NCI-H345 treated with DMSO at 0.1 percent for 48 hours (cell line): ENCODE measurements around the gene TMEM126B.

Experiments
- DNase-seq: peaks from one replicate; lab custom pipeline; 2025; ENCODE audit not compliant: unreplicated experiment; lab: John Stamatoyannopoulos, UW

The TMEM126B gene

GRCh38 chr11:85682330-85683305 lies 54.2 kb downstream of the TMEM126B start:
- DNase-seq = no peak

- no peak for DNase-seq
Observed at GRCh38 chr11:85685125-85685819, 56.9 kb downstream of the TMEM126B start.

- peak; percentile 94 for DNase-seq
Observed at GRCh38 chr11:85685820-85686459, 57.5 kb downstream of the TMEM126B start, which contains the start of gene CCDC89. Gene CCDC89, minus strand, starts transcription at chr11:85686195. Its CDS starts 65 bp downstream, at chr11:85686130.
